Neural cell (in vitro differentiated cells): ENCODE measurements around the gene TNS2.

Experiments
- EZH2 ChIP-seq: fragments of 200-600, 300-800 bp; shearing (Covaris generic), sonication (generic); IDR thresholded peaks from 2 replicates; pipeline ENCODE4 v1.6.1; 2014; ENCODE audit warnings: antibody characterized with exemption, low read length, borderline replicate concordance, mild to moderate bottlenecking; ENCODE audit not compliant: insufficient read depth, poor library complexity, severe bottlenecking
- MXI1 ChIP-seq: fragments of 450-650 bp; conservative IDR thresholded peaks from 2 replicates; pipeline ENCODE4 v1.6.1; 2014; ENCODE audit warnings: antibody characterized with exemption, mild to moderate bottlenecking; ENCODE audit not compliant: poor library complexity, severe bottlenecking
- POLR2AphosphoS5 ChIP-seq: IDR thresholded peaks from 2 replicates; pipeline ENCODE4 v1.6.1; 2012
- RAD21 ChIP-seq: fragments of 450-650 bp; conservative IDR thresholded peaks from 2 replicates; pipeline ENCODE4 v1.6.1; 2014; ENCODE audit warnings: antibody characterized with exemption, mild to moderate bottlenecking, moderate library complexity
- SMC3 ChIP-seq: fragments of 450-650 bp; conservative IDR thresholded peaks from 2 replicates; pipeline ENCODE4 v1.6.1; 2014; ENCODE audit warnings: antibody characterized with exemption, mild to moderate bottlenecking, moderate library complexity; ENCODE audit not compliant: poor library complexity
- TF ChIP-seq, protein P1 (sequence below): fragments of 450-650 bp; IDR thresholded peaks from 2 replicates; pipeline ENCODE4 v1.5.1; 2014; ENCODE audit warnings: antibody characterized with exemption, mild to moderate bottlenecking, moderate library complexity; ENCODE audit not compliant: poor library complexity, severe bottlenecking

DNA sequence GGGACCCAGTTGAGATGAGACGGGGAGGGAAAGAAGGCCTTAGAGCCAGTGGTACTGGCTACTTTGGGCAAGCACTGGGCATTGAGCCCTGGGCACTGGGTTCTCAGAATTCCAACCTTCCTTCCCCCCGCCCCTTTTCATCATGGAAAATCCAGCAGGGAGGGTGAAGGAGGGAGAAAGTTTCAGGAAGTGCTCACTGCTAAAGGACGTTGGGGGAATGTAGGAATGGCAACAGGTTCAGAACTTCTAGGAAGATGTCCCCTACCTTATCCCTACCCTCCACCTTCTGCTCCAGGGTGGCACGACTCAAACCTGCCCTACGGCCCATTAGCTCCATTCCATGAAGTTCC, 4.2 kb upstream of the TNS2 start:
- TF ChIP-seq POLR2AphosphoS5 (no peak), RAD21 (no peak), SMC3 (no peak), EZH2 (no peak), MXI1 (no peak)
- TF ChIP-seq, protein P1, sequence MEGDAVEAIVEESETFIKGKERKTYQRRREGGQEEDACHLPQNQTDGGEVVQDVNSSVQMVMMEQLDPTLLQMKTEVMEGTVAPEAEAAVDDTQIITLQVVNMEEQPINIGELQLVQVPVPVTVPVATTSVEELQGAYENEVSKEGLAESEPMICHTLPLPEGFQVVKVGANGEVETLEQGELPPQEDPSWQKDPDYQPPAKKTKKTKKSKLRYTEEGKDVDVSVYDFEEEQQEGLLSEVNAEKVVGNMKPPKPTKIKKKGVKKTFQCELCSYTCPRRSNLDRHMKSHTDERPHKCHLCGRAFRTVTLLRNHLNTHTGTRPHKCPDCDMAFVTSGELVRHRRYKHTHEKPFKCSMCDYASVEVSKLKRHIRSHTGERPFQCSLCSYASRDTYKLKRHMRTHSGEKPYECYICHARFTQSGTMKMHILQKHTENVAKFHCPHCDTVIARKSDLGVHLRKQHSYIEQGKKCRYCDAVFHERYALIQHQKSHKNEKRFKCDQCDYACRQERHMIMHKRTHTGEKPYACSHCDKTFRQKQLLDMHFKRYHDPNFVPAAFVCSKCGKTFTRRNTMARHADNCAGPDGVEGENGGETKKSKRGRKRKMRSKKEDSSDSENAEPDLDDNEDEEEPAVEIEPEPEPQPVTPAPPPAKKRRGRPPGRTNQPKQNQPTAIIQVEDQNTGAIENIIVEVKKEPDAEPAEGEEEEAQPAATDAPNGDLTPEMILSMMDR = no peak
